Fibroblast of skin of right biceps (primary cell): ENCODE measurements around the gene MROH2B.
A peak's percentile ranks its signal among the peaks of the same experiment; 100 is the strongest.
"Not testable (repeated sequence)": the region's sequence is repeated elsewhere in the genome, so short reads cannot be mapped to it uniquely, and the experiment has no call there.

Experiments used
- DNase-seq: peaks from one replicate; pipeline ENCODE4 v3.0.0-alpha.2; 2013

MROH2B gene

GRCh38 chr5:41071242-41071641 is at the start of gene MROH2B:
Gene MROH2B (minus strand): TSS chr5:41071342. CDS start chr5:41070852, 490 bp downstream.
- no peak for DNase-seq

- no peak for DNase-seq
These were observed 49.5 kb upstream of the MROH2B start for GRCh38 chr5:41120600-41120999.

- no peak for DNase-seq
These were observed 47.0 kb upstream of the MROH2B start for GRCh38 chr5:41118177-41118576.

- peak; percentile 66 for DNase-seq
These were observed 44.1 kb upstream of the MROH2B start for GRCh38 chr5:41115281-41115680.

GRCh38 chr5:41112486-41113455 is 41.6 kb upstream of the MROH2B start:
- DNase-seq, result peak; percentile 34

- DNase-seq, result no peak
These were observed 38.0 kb upstream of the MROH2B start for GRCh38 chr5:41109186-41109585.

GRCh38 chr5:41102341-41102740 is 31.2 kb upstream of the MROH2B start:
- no peak for DNase-seq

- no peak for DNase-seq
These were observed 26.5 kb upstream of the MROH2B start for GRCh38 chr5:41097642-41098041.

GRCh38 chr5:41095324-41096101 is 24.4 kb upstream of the MROH2B start:
- DNase-seq, result no peak

GRCh38 chr5:41094871-41095270 is 23.7 kb upstream of the MROH2B start:
- DNase-seq, result no peak

GRCh38 chr5:41093803-41094202 is 22.7 kb upstream of the MROH2B start:
- DNase-seq, result no peak

- peak; percentile 26 for DNase-seq
These were observed 16.3 kb upstream of the MROH2B start for GRCh38 chr5:41087461-41087860.

- DNase-seq, result no peak
These were observed 12.2 kb upstream of the MROH2B start for GRCh38 chr5:41083306-41083705.

GRCh38 chr5:41071975-41072374 is 833 bp upstream of the MROH2B start:
- DNase-seq, result no peak

GRCh38 chr5:41067714-41068568 is 3.2 kb downstream of the MROH2B start:
- no peak for DNase-seq

- no peak for DNase-seq
These were observed 5.3 kb downstream of the MROH2B start for GRCh38 chr5:41065691-41066335.

- DNase-seq, result no peak
These were observed 13.2 kb downstream of the MROH2B start for GRCh38 chr5:41057940-41058339.

- DNase-seq, result no peak
These were observed 13.9 kb downstream of the MROH2B start for GRCh38 chr5:41057231-41057630.

GRCh38 chr5:41048986-41049385 is 22.2 kb downstream of the MROH2B start:
- DNase-seq, result no peak

GRCh38 chr5:41043109-41043747 is 27.9 kb downstream of the MROH2B start:
- no peak for DNase-seq

GRCh38 chr5:41032973-41033372 is 38.2 kb downstream of the MROH2B start:
- DNase-seq, result no peak

GRCh38 chr5:41022600-41022999 is 48.5 kb downstream of the MROH2B start:
- not testable (repeated sequence) for DNase-seq
